GM23338 (cell line): Measurements from ENCODE around the gene PLXNC1. TPM values are rescaled to one million over a fixed set of nuclear protein-coding genes. Genes with fewer than 3 reads are reported as not detected.

Experiments used
- ATAC-seq: fragments of 200-7000 bp; cut with Tn5 transposase; 3 replicates; pipeline ENCODE4 v1.9.1; 2020
- DNase-seq: peaks from one replicate; pipeline ENCODE4 v3.0.0-alpha.2; 2015; ENCODE audit warnings: low spot score
- H2AFZ ChIP-seq: fragments of 200-600 bp; sonication (generic); 2 replicates; pipeline ENCODE4 v1.8.0; 2016; ENCODE audit warnings: antibody characterized with exemption, mild to moderate bottlenecking, moderate library complexity
- H3F3A ChIP-seq: fragments of 200-600 bp; sonication (generic); replicated peaks from 2 replicates; pipeline ENCODE4 v1.8.0; 2017; ENCODE audit warnings: antibody characterized with exemption, mixed run types, low read depth
- H3K27ac ChIP-seq: fragments of 200-600 bp; sonication (generic); 2 replicates; pipeline ENCODE4 v1.6.1; 2016; ENCODE audit warnings: low read depth
- H3K27me3 ChIP-seq: fragments of 200-600 bp; sonication (generic); 2 replicates; pipeline ENCODE4 v1.8.0; 2016; ENCODE audit warnings: mild to moderate bottlenecking, mixed run types, moderate library complexity; ENCODE audit not compliant: insufficient read depth
- H3K36me3 ChIP-seq: fragments of 200-600 bp; sonication (generic); 2 replicates; pipeline ENCODE4 v1.8.0; 2016; ENCODE audit warnings: mild to moderate bottlenecking; ENCODE audit not compliant: insufficient read depth
- H3K4me1 ChIP-seq: fragments of 200-600 bp; sonication (generic); 2 replicates; pipeline ENCODE4 v1.8.0; 2016; ENCODE audit warnings: mild to moderate bottlenecking, moderate library complexity; ENCODE audit not compliant: insufficient read depth
- H3K4me2 ChIP-seq: fragments of 200-600 bp; sonication (generic); 2 replicates; pipeline ENCODE4 v1.7.1; 2017; ENCODE audit warnings: mixed run types
- H3K4me3 ChIP-seq: fragments of 200-600 bp; sonication (generic); 2 replicates; pipeline ENCODE4 v1.6.1; 2016; ENCODE audit warnings: mixed run types
- H3K79me2 ChIP-seq: fragments of 200-600 bp; sonication (generic); replicated peaks from 2 replicates; pipeline ENCODE4 v1.8.0; 2017; ENCODE audit warnings: mild to moderate bottlenecking; ENCODE audit not compliant: insufficient read depth
- H3K9me2 ChIP-seq: fragments of 200-600 bp; sonication (generic); 2 replicates; pipeline ENCODE4 v1.8.0; 2017; ENCODE audit not compliant: insufficient read depth
- H4K20me1 ChIP-seq: fragments of 200-600 bp; sonication (generic); replicated peaks from 2 replicates; pipeline ENCODE4 v1.8.0; 2017; ENCODE audit warnings: mild to moderate bottlenecking; ENCODE audit not compliant: insufficient read depth
- H3K27ac Mint-ChIP-seq: 2 replicates; pipeline ENCODE4 v1.8.0; 2020; ENCODE audit warnings: inconsistent platforms, mild to moderate bottlenecking, moderate library complexity, mixed read lengths
- H3K27me3 Mint-ChIP-seq: 3 replicates; pipeline ENCODE4 v1.8.0; 2022; ENCODE audit warnings: low read depth, mild to moderate bottlenecking, moderate library complexity, mixed read lengths, inconsistent platforms; ENCODE audit not compliant: insufficient read depth, poor library complexity
- H3K36me3 Mint-ChIP-seq: 3 replicates; pipeline ENCODE4 v1.8.0; 2021; ENCODE audit warnings: low read depth, mild to moderate bottlenecking, inconsistent platforms, moderate library complexity, mixed read lengths
- H3K4me1 Mint-ChIP-seq: 3 replicates; pipeline ENCODE4 v1.8.0; 2020; ENCODE audit warnings: mild to moderate bottlenecking, inconsistent platforms, mixed read lengths
- H3K4me3 Mint-ChIP-seq: 3 replicates; pipeline ENCODE4 v1.8.0; 2021; ENCODE audit warnings: moderate library complexity, mild to moderate bottlenecking, inconsistent platforms, mixed read lengths
- H3K9me3 Mint-ChIP-seq: 3 replicates; pipeline ENCODE4 v1.8.0; 2020; ENCODE audit warnings: moderate library complexity, mild to moderate bottlenecking, inconsistent platforms, mixed read lengths
- CREB1 ChIP-seq: fragments of 250-450 bp; sonication (Bioruptor Pico); IDR thresholded peaks from 2 replicates; pipeline ENCODE4 v1.5.0; 2020; ENCODE audit warnings: low read depth, mild to moderate bottlenecking, moderate library complexity
- CTCF ChIP-seq, 2 experiments: fragments of 200-600 bp in 1 of 2; sonication (generic) in 1 of 2; conservative IDR thresholded peaks; 2 replicates each; pipeline versions ENCODE4 v1.5.1 to v1.6.1; 2016 to 2017; ENCODE audit warnings: antibody characterized with exemption in 2 of 2, low read depth in 2 of 2, mild to moderate bottlenecking in 2 of 2, moderate library complexity in 1 of 2
- EZH2 ChIP-seq: fragments of 200-600 bp; sonication (generic); IDR thresholded peaks from one replicate; pipeline ENCODE4 v1.8.0; 2017; ENCODE audit warnings: antibody characterized with exemption, mild to moderate bottlenecking, low read depth; ENCODE audit not compliant: unreplicated experiment
- EZH2phosphoT487 ChIP-seq: fragments of 200-600 bp; sonication (generic); IDR thresholded peaks from one replicate; pipeline ENCODE4 v1.8.1; 2018; ENCODE audit warnings: antibody characterized with exemption; ENCODE audit not compliant: unreplicated experiment
- JUNB ChIP-seq: IDR thresholded peaks from one replicate; pipeline ENCODE4 v1.6.1; 2016; ENCODE audit warnings: antibody characterized with exemption; ENCODE audit not compliant: unreplicated experiment
- NANOG ChIP-seq: IDR thresholded peaks from 2 replicates; pipeline ENCODE4 v1.6.1; 2016; ENCODE audit warnings: antibody characterized with exemption, borderline replicate concordance
- POLR2AphosphoS5 ChIP-seq: IDR thresholded peaks from 2 replicates; pipeline ENCODE4 v1.6.1; 2016; ENCODE audit warnings: antibody characterized with exemption, low read depth
- STAT1 ChIP-seq: IDR thresholded peaks from one replicate; pipeline ENCODE4 v1.6.1; 2016; ENCODE audit warnings: antibody characterized with exemption; ENCODE audit not compliant: unreplicated experiment
- ZNF114 ChIP-seq: fragments of 250-450 bp; sonication (Bioruptor Pico); IDR thresholded peaks from 2 replicates; pipeline ENCODE4 v1.5.0; 2020; ENCODE audit warnings: mild to moderate bottlenecking, moderate library complexity
- ZNF331 ChIP-seq: fragments of 250-450 bp; sonication (Bioruptor Pico); IDR thresholded peaks from 2 replicates; pipeline ENCODE4 v1.5.0; 2020; ENCODE audit warnings: low read depth, mild to moderate bottlenecking, moderate library complexity
- polyA plus RNA-seq: library from polyadenylated mRNA; unstranded; fragments of >200 nt; fragmentation: Nextera tagmentation; extraction: Ambion mirVana; gene quantifications from 2 replicates; pipeline ENCODE4 v1.2.1, GENCODE V29; 2016
- total RNA-seq: library from RNA; depleted of rRNA; stranded (reverse); fragments of >200 nt; shearing (Covaris generic); gene quantifications from 2 replicates; pipeline ENCODE4 v1.2.3, GENCODE V29; 2014
- TF ChIP-seq, protein P1 (sequence below): IDR thresholded peaks from one replicate; pipeline ENCODE4 v1.6.1; 2018; ENCODE audit warnings: antibody characterized with exemption; ENCODE audit not compliant: unreplicated experiment
- TF ChIP-seq, protein P2 (sequence below): IDR thresholded peaks from 2 replicates; pipeline ENCODE4 v1.6.1; 2016; ENCODE audit warnings: antibody characterized with exemption

Gene PLXNC1
- total and polyA plus RNA-seq, 2 experiments from 2014 or later = 1.9 to 6.5 TPM

- TF ChIP-seq, protein P1, sequence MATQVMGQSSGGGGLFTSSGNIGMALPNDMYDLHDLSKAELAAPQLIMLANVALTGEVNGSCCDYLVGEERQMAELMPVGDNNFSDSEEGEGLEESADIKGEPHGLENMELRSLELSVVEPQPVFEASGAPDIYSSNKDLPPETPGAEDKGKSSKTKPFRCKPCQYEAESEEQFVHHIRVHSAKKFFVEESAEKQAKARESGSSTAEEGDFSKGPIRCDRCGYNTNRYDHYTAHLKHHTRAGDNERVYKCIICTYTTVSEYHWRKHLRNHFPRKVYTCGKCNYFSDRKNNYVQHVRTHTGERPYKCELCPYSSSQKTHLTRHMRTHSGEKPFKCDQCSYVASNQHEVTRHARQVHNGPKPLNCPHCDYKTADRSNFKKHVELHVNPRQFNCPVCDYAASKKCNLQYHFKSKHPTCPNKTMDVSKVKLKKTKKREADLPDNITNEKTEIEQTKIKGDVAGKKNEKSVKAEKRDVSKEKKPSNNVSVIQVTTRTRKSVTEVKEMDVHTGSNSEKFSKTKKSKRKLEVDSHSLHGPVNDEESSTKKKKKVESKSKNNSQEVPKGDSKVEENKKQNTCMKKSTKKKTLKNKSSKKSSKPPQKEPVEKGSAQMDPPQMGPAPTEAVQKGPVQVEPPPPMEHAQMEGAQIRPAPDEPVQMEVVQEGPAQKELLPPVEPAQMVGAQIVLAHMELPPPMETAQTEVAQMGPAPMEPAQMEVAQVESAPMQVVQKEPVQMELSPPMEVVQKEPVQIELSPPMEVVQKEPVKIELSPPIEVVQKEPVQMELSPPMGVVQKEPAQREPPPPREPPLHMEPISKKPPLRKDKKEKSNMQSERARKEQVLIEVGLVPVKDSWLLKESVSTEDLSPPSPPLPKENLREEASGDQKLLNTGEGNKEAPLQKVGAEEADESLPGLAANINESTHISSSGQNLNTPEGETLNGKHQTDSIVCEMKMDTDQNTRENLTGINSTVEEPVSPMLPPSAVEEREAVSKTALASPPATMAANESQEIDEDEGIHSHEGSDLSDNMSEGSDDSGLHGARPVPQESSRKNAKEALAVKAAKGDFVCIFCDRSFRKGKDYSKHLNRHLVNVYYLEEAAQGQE = no peak
- TF ChIP-seq NANOG (no peak), ZNF331 (no peak), CTCF (conservative IDR thresholded peaks at IDR 0.05; ENCODE audit: low read depth in 2 of 2) (no peak)
These were observed 29.7 kb downstream of the PLXNC1 start (continued) for GRCh38 chr12:94178054-94178453.

- Histone ChIP-seq H3K36me3 (no peaks in the 10 kb centered on the region), H3K79me2 (no peaks in the 10 kb centered on the region), H3K4me2 (no peak overlapping the region), H3F3A (no peaks in the 10 kb centered on the region), H4K20me1 (no peaks in the 10 kb centered on the region), H3K27ac (no peak overlapping the region), H2AFZ (no peak overlapping the region), H3K9me2 (no peaks in the 10 kb centered on the region), H3K4me3 (no peak overlapping the region), H3K27me3 (peaks cover 40% of the 10 kb centered on the region), H3K4me1 (no peaks in the 10 kb centered on the region)
- Mint-ChIP-seq H3K4me1 (no peaks in the 10 kb centered on the region), H3K27ac (no peak overlapping the region), H3K4me3 (no peak overlapping the region), H3K36me3 (no peaks in the 10 kb centered on the region), H3K27me3 (peaks cover 12% of the 10 kb centered on the region), H3K9me3 (peaks cover 4% of the 10 kb centered on the region)
- ATAC-seq (no peak), DNase-seq (no peak)
- TF ChIP-seq ZNF331 (no peak), CTCF (conservative IDR thresholded peaks at IDR 0.05; ENCODE audit: low read depth in 2 of 2) (no peak), EZH2 (no peak), JUNB (no peak), STAT1 (no peak), POLR2AphosphoS5 (no peak), ZNF114 (CRISPR knock-in tag) (no peak), CREB1 (CRISPR knock-in tag) (no peak), EZH2phosphoT487 (no peak), NANOG (no peak)
- TF ChIP-seq, protein P2, sequence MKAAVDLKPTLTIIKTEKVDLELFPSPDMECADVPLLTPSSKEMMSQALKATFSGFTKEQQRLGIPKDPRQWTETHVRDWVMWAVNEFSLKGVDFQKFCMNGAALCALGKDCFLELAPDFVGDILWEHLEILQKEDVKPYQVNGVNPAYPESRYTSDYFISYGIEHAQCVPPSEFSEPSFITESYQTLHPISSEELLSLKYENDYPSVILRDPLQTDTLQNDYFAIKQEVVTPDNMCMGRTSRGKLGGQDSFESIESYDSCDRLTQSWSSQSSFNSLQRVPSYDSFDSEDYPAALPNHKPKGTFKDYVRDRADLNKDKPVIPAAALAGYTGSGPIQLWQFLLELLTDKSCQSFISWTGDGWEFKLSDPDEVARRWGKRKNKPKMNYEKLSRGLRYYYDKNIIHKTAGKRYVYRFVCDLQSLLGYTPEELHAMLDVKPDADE = no peak
- TF ChIP-seq, protein P1 = no peak
These were observed 30.5 kb downstream of the PLXNC1 start for GRCh38 chr12:94178882-94179281.
